Adipocyte (in vitro differentiated cells): Measurements from ENCODE around the gene ETF1.

Experiments used
- DNase-seq: peaks from one replicate; pipeline ENCODE4 v3.0.0-alpha.2; 2015; ENCODE audit warnings: low read depth
- H3K27me3 ChIP-seq: replicated peaks from 2 replicates; pipeline ENCODE4 v1.7.0; 2013; ENCODE audit warnings: mild to moderate bottlenecking, low read length, moderate library complexity; ENCODE audit not compliant: control insufficient read depth, insufficient read depth
- H3K36me3 ChIP-seq: 2 replicates; pipeline ENCODE4 v1.7.0; 2013; ENCODE audit warnings: low read length, mild to moderate bottlenecking, moderate library complexity; ENCODE audit not compliant: control insufficient read depth, insufficient read depth, severe bottlenecking
- H3K4me1 ChIP-seq: 2 replicates; pipeline ENCODE4 v1.7.0; 2013; ENCODE audit warnings: mild to moderate bottlenecking, low read length, moderate library complexity; ENCODE audit not compliant: control insufficient read depth, insufficient read depth
- H3K4me3 ChIP-seq: 2 replicates; pipeline ENCODE4 v1.7.0; 2013; ENCODE audit warnings: mild to moderate bottlenecking, low read length, moderate library complexity
- H3K9ac ChIP-seq: 2 replicates; pipeline ENCODE4 v1.7.0; 2013; ENCODE audit warnings: mild to moderate bottlenecking, low read length, moderate library complexity
- H3K9me3 ChIP-seq: 2 replicates; pipeline ENCODE4 v1.7.0; 2013; ENCODE audit warnings: mild to moderate bottlenecking, low read length, moderate library complexity; ENCODE audit not compliant: control insufficient read depth

The ETF1 gene

GRCh38 chr5:138458384-138458783 is 84.7 kb downstream of the ETF1 start:
- no peaks in the 10 kb centered on the region for H3K36me3 ChIP-seq
- no peak overlapping the region for H3K9ac ChIP-seq
- peaks cover 13% of the 10 kb centered on the region for H3K4me1 ChIP-seq
- H3K9me3 ChIP-seq = no peaks in the 10 kb centered on the region
- no peak for DNase-seq
- H3K4me3 ChIP-seq = no peak overlapping the region
- peaks cover 23% of the 10 kb centered on the region for H3K27me3 ChIP-seq

GRCh38 chr5:138457531-138458275 is 85.3 kb downstream of the ETF1 start:
- H3K4me3 ChIP-seq = no peak overlapping the region
- no peak overlapping the region for H3K9ac ChIP-seq
- H3K9me3 ChIP-seq = no peaks in the 10 kb centered on the region
- H3K36me3 ChIP-seq = no peaks in the 10 kb centered on the region
- H3K4me1 ChIP-seq = peaks cover 9% of the 10 kb centered on the region
- peaks cover 23% of the 10 kb centered on the region for H3K27me3 ChIP-seq
- DNase-seq = no peak
